Body of pancreas (tissue), 4 donors: ENCODE results near the gene KIAA2012.

Source experiments
- CTCF ChIP-seq, 7 experiments: fragments of 450-650 bp in 4 of 7; fragments of 200-600 bp in 3 of 7; sonication (generic) in 3 of 7; IDR thresholded peaks; one replicate each; pipeline ENCODE4 v1.5.1; 2016 to 2019; ENCODE audit warnings: antibody characterized with exemption in 7 of 7
- POLR2A ChIP-seq, 3 donors: fragments of 450-650 bp; IDR thresholded peaks; one replicate each; pipeline ENCODE4 v1.6.1; 2016; ENCODE audit warnings: antibody characterized with exemption in 3 of 3, mild to moderate bottlenecking in 2 of 3

GRCh38 chr2:202114291-202114690 lies 41.2 kb downstream of the KIAA2012 start:
- TF ChIP-seq CTCF (IDR thresholded peaks at IDR 0.05) (no peak), POLR2A (IDR thresholded peaks at IDR 0.05) (no peak)
